HS-27A (cell line): ENCODE results near the gene TMC3.
"Not testable (repeated sequence)": the region's sequence is repeated elsewhere in the genome, so short reads cannot be mapped to it uniquely, and the experiment has no call there.

Experiments
- DNase-seq: peaks from one replicate; pipeline ENCODE4 v3.0.0-alpha.2; 2012; ENCODE audit warnings: low read depth, missing footprints

TMC3 gene

GRCh38 chr15:81346611-81347010 lies 27.4 kb downstream of the TMC3 start:
- no peak for DNase-seq

GRCh38 chr15:81343371-81343770 lies 30.6 kb downstream of the TMC3 start:
- no peak for DNase-seq

GRCh38 chr15:81341351-81341750 lies 32.7 kb downstream of the TMC3 start:
- no peak for DNase-seq

- no peak for DNase-seq
Measured at GRCh38 chr15:81339851-81340250, 34.2 kb downstream of the TMC3 start.

- DNase-seq = no peak
Measured at GRCh38 chr15:81339321-81339720, 34.7 kb downstream of the TMC3 start.

- peak; percentile 86 for DNase-seq
Measured at GRCh38 chr15:81338170-81339007, 35.6 kb downstream of the TMC3 start.

- no peak for DNase-seq
Measured at GRCh38 chr15:81337713-81338157, 36.3 kb downstream of the TMC3 start.

- no peak for DNase-seq
Measured at GRCh38 chr15:81337241-81337640, 36.8 kb downstream of the TMC3 start.

- no peak for DNase-seq
Measured at GRCh38 chr15:81336568-81336967, 37.4 kb downstream of the TMC3 start.

- DNase-seq = no peak
Measured at GRCh38 chr15:81335631-81336030, 38.4 kb downstream of the TMC3 start.

GRCh38 chr15:81334768-81335435 lies 39.1 kb downstream of the TMC3 start:
- no peak for DNase-seq

- DNase-seq = no peak
Measured at GRCh38 chr15:81333363-81333762, 40.6 kb downstream of the TMC3 start.

- no peak for DNase-seq
Measured at GRCh38 chr15:81332326-81332725, 41.7 kb downstream of the TMC3 start.

- no peak for DNase-seq
Measured at GRCh38 chr15:81331600-81331999, 42.4 kb downstream of the TMC3 start.

GRCh38 chr15:81331141-81331540 lies 42.9 kb downstream of the TMC3 start:
- DNase-seq = not testable (repeated sequence)

GRCh38 chr15:81330366-81331090 lies 43.5 kb downstream of the TMC3 start:
- no peak for DNase-seq

- DNase-seq = no peak
Measured at GRCh38 chr15:81329446-81329845, 44.6 kb downstream of the TMC3 start.

- DNase-seq = peak; percentile 79
Measured at GRCh38 chr15:81327516-81327915, 46.5 kb downstream of the TMC3 start.

GRCh38 chr15:81326466-81327212 lies 47.4 kb downstream of the TMC3 start:
- no peak for DNase-seq

GRCh38 chr15:81323944-81324881 lies 49.8 kb downstream of the TMC3 start, which contains the start of gene STARD5:
Gene STARD5 (minus strand): TSS chr15:81324141. CDS start chr15:81324099, 42 bp downstream.
- DNase-seq = peak; percentile 98

GRCh38 chr15:81323559-81323943 lies 50.5 kb downstream of the TMC3 start:
- no peak for DNase-seq
